A549 (cell line): ENCODE data around the gene PLIN5. TPM values are rescaled to one million over a fixed set of nuclear protein-coding genes. Genes with fewer than 3 reads are reported as not detected.

Source experiments
- ATAC-seq, 2 experiments: fragments of 200-7000 bp in 1 of 2; fragments of >200 bp in 1 of 2; cut with Nextera tagmentation in 1 of 2; cut with Tn5 transposase in 1 of 2; 3 replicates each; pipeline versions ENCODE4 v1.8.0 to v1.9.1; 2018 to 2020; ENCODE audit warnings: mild to moderate bottlenecking in 1 of 2, moderate library complexity in 1 of 2
- CTCF ChIA-PET: fragments of 300-600 bp; sonication (Branson Sonifier 250); formaldehyde crosslinking; extraction: SDS; loops from one replicate; lab custom pipeline; 2021; ENCODE audit warnings: antibody characterized with exemption, inconsistent platforms; lab: Yijun Ruan, JAX
- POLR2A ChIA-PET: fragments of 350-600 bp; formaldehyde crosslinking; extraction: SDS; loops from one replicate; lab custom pipeline; 2021; ENCODE audit warnings: antibody characterized with exemption, inconsistent platforms; lab: Yijun Ruan, JAX
- DNase-seq, 2 experiments: peaks; one replicate each; pipeline versions ENCODE4 v3.0.0 to v3.0.0-alpha.2; 2011 to 2016; ENCODE audit warnings: low read depth in 1 of 2, low spot score in 1 of 2
- FAIRE-seq: peaks from 2 replicates; lab custom pipeline; 2011; peaks lifted over from hg19 to GRCh38; lab: Jason Lieb, UNC
- H3K27ac ChIP-seq, 2 experiments: fragments of >200 bp; sonication (Bioruptor Twin); formaldehyde crosslinking; 3 replicates each; pipeline ENCODE4 v1.5.1; 2016 to 2017
- H3K4me1 ChIP-seq: fragments of >200 bp; sonication (Bioruptor Twin); formaldehyde crosslinking; 3 replicates; pipeline ENCODE4 v1.6.1; 2016
- H3K4me2 ChIP-seq: fragments of >200 bp; sonication (Bioruptor Twin); formaldehyde crosslinking; 3 replicates; pipeline ENCODE4 v1.6.1; 2016
- H3K4me3 ChIP-seq: fragments of >200 bp; sonication (Bioruptor Twin); formaldehyde crosslinking; 3 replicates; pipeline ENCODE4 v1.5.1; 2016
- H3K9me3 ChIP-seq: fragments of >200 bp; sonication (Bioruptor Twin); formaldehyde crosslinking; 3 replicates; pipeline ENCODE4 v1.6.1; 2016
- BHLHE40 ChIP-seq: IDR thresholded peaks from 2 replicates; pipeline ENCODE4 v1.6.1; 2012; ENCODE audit warnings: low read depth, low read length, inconsistent platforms
- CEBPB ChIP-seq, 2 experiments: fragments of >200 bp in 1 of 2; sonication (Bioruptor Twin) in 1 of 2; formaldehyde crosslinking in 1 of 2; IDR thresholded peaks; 2 replicates each; pipeline ENCODE4 v1.6.1; 2012 to 2016
- EHF ChIP-seq: fragments of 250-450 bp; sonication (Bioruptor Pico); IDR thresholded peaks from 2 replicates; pipeline ENCODE4 v1.5.0; 2020; ENCODE audit warnings: mild to moderate bottlenecking
- EP300 ChIP-seq, 2 experiments: fragments of >200 bp; sonication (Bioruptor Twin); formaldehyde crosslinking; IDR thresholded peaks; 2 replicates in 1 of 2; 3 replicates in 1 of 2; pipeline ENCODE4 v1.6.1; 2016 to 2017
- HOXA7 ChIP-seq: fragments of 250-450 bp; sonication (Bioruptor Pico); IDR thresholded peaks from 2 replicates; pipeline ENCODE4 v1.5.0; 2020; ENCODE audit warnings: mild to moderate bottlenecking, moderate library complexity
- HOXB5 ChIP-seq: fragments of 250-450 bp; sonication (Bioruptor Pico); IDR thresholded peaks from 2 replicates; pipeline ENCODE4 v1.5.0; 2020; ENCODE audit warnings: mild to moderate bottlenecking, moderate library complexity
- KDM1A ChIP-seq: fragments of 200-600 bp; sonication (generic); IDR thresholded peaks from 2 replicates; pipeline ENCODE4 v1.6.1; 2016; ENCODE audit warnings: low read depth, mild to moderate bottlenecking
- MAFK ChIP-seq: fragments of 450-650 bp; IDR thresholded peaks from 2 replicates; pipeline ENCODE4 v1.6.1; 2014; ENCODE audit not compliant: partially characterized antibody
- NFE2L2 ChIP-seq: fragments of 150-350 bp; conservative IDR thresholded peaks from 2 replicates; pipeline ENCODE4 v1.6.1; 2014; ENCODE audit warnings: low read length
- PHF8 ChIP-seq: fragments of 200-600 bp; sonication (generic); IDR thresholded peaks from 2 replicates; pipeline ENCODE4 v1.6.1; 2016; ENCODE audit warnings: low read depth, mild to moderate bottlenecking, antibody characterized with exemption, moderate library complexity, borderline replicate concordance
- POLR2A ChIP-seq: IDR thresholded peaks from 2 replicates; pipeline ENCODE4 v1.6.1; 2012; ENCODE audit warnings: mild to moderate bottlenecking, low read length
- RARB ChIP-seq: fragments of 250-450 bp; sonication (Bioruptor Pico); IDR thresholded peaks from 2 replicates; pipeline ENCODE4 v1.8.0; 2021; ENCODE audit warnings: mild to moderate bottlenecking, moderate library complexity
- ZFP36 ChIP-seq: fragments of 450-650 bp; IDR thresholded peaks from 2 replicates; pipeline ENCODE4 v1.6.1; 2014; ENCODE audit warnings: borderline replicate concordance; ENCODE audit not compliant: partially characterized antibody
- WGBS: methylation state at CpG from one replicate; pipeline ENCODE4 v1.1.6; 2017; ENCODE audit errors: missing lambda C conversion rate; 5-methylcytosine and 5-hydroxymethylcytosine counted together
- polyA plus RNA-seq, 4 experiments: library from polyadenylated mRNA; depleted of rRNA in 3 of 4; stranded (reverse); fragments of >200 nt; fragmentation: RNase III in 1 of 4; extraction: RNeasy Plus Mini Kit Qiagen cat#74134 plus additional on column Dnase treatment in 1 of 4; gene quantifications; 2 replicates in 3 of 4; 3 replicates in 1 of 4; pipeline ENCODE4 v1.2.3, GENCODE V29; 2011 to 2017
- TF ChIP-seq, protein P1 (sequence below): fragments of 450-650 bp; IDR thresholded peaks from 2 replicates; pipeline ENCODE4 v1.6.1; 2014; ENCODE audit warnings: antibody characterized with exemption
- TF ChIP-seq, protein P2 (sequence below): fragments of 250-450 bp; sonication (Bioruptor Pico); IDR thresholded peaks from 2 replicates; pipeline ENCODE4 v1.5.0; 2021; ENCODE audit warnings: mild to moderate bottlenecking, moderate library complexity, borderline replicate concordance
- TF ChIP-seq, protein P3 (sequence below): fragments of 250-450 bp; sonication (Bioruptor Pico); IDR thresholded peaks from 2 replicates; pipeline ENCODE4 v1.5.0; 2020; ENCODE audit warnings: low read depth, mild to moderate bottlenecking, moderate library complexity
- TF ChIP-seq, protein P4 (sequence below): IDR thresholded peaks from 2 replicates; pipeline ENCODE4 v1.6.1; 2012

Gene PLIN5
- polyA plus RNA-seq, 2 of the 4 experiments (the other 2 are of a cell fraction): 0.08 to 0.25 TPM

DNA sequence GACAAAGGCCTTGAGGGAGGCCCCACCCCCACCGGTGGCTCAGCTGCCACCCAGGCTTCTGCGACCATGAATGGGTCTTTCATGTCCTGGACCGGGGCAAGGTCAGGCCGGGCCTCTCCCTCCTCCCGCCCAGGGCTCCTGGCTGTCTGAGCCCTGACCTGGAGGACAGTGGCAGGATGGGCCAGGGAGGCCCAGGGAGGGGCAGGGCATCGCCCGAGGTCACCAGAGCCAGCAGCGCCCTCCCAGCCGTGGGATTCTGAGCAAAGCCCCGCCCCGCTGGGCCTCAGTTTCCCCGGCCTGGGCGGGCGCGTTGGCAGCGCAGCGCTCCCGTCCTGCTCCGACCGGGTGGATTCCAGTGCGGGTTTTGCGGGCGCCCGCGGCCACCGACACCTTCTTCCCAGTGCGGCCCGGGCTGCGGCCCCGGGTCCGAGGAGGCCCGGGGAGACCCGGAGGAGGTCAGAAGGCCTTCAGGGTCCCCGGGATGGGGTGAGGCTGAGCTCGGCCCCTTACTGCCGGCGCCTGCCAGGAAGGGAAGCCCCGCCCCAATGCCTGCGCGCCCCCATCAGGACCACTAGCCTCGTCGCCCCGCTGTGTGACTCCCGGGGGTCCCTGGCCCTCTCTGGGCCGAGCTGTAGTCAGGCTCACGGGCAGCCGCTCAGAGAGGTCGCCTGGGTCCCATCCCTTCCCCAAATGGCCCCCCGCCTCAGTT, 49.1 kb upstream of the PLIN5 start:
- Histone ChIP-seq H3K27ac (peak overlapping the region; percentile 77 to 95), H3K9me3 (no peaks in the 10 kb centered on the region), H3K4me3 (peak overlapping the region; percentile 64), H3K4me2 (peak overlapping the region; percentile 100), H3K4me1 (peaks cover 27% of the 10 kb centered on the region)
- DNase-seq: no peak
- no peak for FAIRE-seq
- peak; percentile 52 to 71; a peak in 5 of 6 replicates for ATAC-seq
- 2% methylated on average over 9 of the region's 49 CpGs for WGBS
- CTCF ChIA-PET: interaction anchor here (0.7 to 2.0 kb wide), 7 partner anchors 8 to 52 kb away, joined by 3 to 13 read pairs (median 5); no protein-coding TSS in a partner anchor
- TF ChIP-seq, protein P1, sequence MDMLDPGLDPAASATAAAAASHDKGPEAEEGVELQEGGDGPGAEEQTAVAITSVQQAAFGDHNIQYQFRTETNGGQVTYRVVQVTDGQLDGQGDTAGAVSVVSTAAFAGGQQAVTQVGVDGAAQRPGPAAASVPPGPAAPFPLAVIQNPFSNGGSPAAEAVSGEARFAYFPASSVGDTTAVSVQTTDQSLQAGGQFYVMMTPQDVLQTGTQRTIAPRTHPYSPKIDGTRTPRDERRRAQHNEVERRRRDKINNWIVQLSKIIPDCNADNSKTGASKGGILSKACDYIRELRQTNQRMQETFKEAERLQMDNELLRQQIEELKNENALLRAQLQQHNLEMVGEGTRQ: no peak
- TF ChIP-seq ZFP36: peak; percentile 56
- POLR2A ChIA-PET: no interaction called here

DNA sequence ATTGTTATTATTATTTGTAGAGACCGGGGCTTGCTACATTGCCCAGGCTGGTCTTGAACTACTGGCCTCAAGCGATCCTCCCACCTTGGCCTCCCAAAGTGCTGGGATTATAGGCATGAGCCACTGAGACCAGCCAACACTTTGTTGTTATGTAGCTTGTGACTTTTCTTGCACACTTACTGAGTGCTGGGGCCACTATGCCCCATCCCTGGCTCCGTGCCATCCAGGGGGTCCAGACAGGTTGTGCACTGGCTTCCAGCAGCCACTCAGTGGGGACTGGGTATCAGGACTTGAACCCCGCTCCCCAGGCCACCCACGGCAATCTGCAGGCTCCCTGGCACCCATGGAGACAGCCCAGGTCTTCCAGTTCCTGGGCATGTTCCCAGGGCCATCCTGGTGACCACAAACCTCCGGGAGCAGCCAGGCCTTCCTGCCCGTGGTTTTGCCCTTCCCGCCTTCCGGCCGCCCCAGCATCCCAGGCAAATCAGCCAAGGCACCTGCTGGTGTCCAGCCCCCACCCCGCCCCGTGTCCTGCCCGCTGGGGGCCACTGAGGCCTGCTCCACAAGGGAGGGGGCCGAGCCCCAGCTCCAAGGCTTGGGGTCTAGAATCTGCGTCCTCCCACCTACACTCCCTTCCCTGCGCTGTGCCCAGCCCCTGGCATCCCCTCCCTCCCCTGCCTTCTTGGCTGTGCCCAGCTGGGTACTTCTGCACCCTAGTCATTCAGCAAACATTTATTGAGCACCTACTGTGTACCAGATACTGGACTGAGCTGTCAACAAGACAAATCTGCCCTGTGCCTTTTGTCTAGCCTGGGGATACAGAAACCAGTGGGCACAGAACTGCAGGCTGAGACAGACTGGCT, 48.2 kb upstream of the PLIN5 start:
- Histone ChIP-seq H3K4me2 (peak overlapping the region; percentile 100; the same call in 2 of the 3 replicates), H3K4me3 (no peak overlapping the region), H3K4me1 (peaks cover 31% of the 10 kb centered on the region), H3K9me3 (no peaks in the 10 kb centered on the region), H3K27ac (peak overlapping the region in 1 of 2 experiments; percentile 95; a peak in 3 of 6 replicates)
- ATAC-seq: peak; percentile 21 to 51; a peak in 3 of 6 replicates
- ChIA-PET CTCF (interaction anchor here (1.0 to 1.5 kb wide), 2 partner anchors 16 to 53 kb away, joined by 4 to 5 read pairs; no protein-coding TSS in a partner anchor), POLR2A (no interaction called here)
- no peak for FAIRE-seq
- WGBS: 56% methylated on average over 13 of the region's 16 CpGs
- TF ChIP-seq HOXB5 (CRISPR knock-in tag) (no peak), EP300 (IDR thresholded peaks at IDR 0.05) (no peak), NFE2L2 (no peak), ZFP36 (no peak), MAFK (no peak), KDM1A (no peak), HOXA7 (CRISPR knock-in tag) (no peak), EHF (no peak), BHLHE40 (no peak)
- TF ChIP-seq, protein P2, sequence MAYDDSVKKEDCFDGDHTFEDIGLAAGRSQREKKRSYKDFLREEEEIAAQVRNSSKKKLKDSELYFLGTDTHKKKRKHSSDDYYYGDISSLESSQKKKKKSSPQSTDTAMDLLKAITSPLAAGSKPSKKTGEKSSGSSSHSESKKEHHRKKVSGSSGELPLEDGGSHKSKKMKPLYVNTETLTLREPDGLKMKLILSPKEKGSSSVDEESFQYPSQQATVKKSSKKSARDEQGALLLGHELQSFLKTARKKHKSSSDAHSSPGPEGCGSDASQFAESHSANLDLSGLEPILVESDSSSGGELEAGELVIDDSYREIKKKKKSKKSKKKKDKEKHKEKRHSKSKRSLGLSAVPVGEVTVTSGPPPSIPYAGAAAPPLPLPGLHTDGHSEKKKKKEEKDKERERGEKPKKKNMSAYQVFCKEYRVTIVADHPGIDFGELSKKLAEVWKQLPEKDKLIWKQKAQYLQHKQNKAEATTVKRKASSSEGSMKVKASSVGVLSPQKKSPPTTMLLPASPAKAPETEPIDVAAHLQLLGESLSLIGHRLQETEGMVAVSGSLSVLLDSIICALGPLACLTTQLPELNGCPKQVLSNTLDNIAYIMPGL (CRISPR knock-in tag): no peak
- TF ChIP-seq, protein P3, sequence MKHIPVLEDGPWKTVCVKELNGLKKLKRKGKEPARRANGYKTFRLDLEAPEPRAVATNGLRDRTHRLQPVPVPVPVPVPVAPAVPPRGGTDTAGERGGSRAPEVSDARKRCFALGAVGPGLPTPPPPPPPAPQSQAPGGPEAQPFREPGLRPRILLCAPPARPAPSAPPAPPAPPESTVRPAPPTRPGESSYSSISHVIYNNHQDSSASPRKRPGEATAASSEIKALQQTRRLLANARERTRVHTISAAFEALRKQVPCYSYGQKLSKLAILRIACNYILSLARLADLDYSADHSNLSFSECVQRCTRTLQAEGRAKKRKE: no peak
- DNase-seq: no peak

DNA sequence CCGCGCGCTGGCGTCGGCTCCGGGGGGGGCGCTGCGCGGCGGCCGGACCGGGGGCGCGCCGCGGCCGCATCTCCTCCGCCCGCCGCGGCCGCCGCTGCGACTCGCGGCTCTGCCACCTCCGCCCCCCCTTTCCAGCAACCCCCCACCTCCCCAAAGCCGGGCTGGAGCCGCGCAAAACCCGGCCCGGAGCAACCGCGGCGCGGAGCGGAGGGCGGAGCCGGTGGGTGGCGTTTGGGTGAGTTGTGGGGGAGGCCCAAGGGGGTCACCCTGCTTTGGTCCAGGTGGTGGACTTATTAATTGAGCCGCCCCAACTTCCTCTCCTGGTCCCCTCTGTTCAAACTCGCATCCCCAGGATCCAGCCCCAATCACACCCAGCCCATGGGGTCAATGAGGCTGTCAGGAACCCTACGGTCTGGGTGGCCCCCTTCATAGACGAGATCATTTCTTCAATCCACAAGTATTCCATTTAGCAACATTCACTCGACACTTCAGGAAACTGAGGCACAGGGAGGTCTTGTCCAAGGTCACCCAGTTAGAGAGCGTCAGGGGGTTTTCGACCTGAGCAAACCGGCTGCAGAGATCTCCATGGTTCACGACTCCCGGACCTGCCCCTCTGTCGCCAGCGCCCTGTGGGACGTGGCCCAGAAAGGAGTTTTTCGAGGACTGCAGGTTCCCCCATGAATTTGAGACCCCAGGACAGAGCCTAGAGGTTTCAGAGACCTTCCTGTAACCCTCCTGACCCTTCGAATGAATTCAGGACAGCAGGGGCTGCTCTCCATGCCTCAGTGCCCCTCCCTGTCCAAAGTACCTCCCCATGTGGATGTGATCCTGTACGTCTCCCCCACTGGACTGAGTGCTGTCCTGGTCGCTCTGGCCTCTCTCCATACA, 46.9 kb upstream of the PLIN5 start:
- DNase-seq (no peak), FAIRE-seq (no peak), ATAC-seq (no peak)
- Histone ChIP-seq H3K9me3 (no peaks in the 10 kb centered on the region), H3K4me2 (peak overlapping the region; percentile 95), H3K4me1 (peaks cover 31% of the 10 kb centered on the region), H3K27ac (peak overlapping the region; percentile 79 to 98; a peak in 5 of 6 replicates), H3K4me3 (peak overlapping the region; percentile 75)
- TF ChIP-seq, protein P4, sequence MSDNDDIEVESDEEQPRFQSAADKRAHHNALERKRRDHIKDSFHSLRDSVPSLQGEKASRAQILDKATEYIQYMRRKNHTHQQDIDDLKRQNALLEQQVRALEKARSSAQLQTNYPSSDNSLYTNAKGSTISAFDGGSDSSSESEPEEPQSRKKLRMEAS: peak; percentile 32; the same call in 1 of the 2 replicates
- TF ChIP-seq CEBPB (IDR thresholded peaks at IDR 0.05) (no peak), RARB (no peak), POLR2A (no peak), PHF8 (no peak)
- CTCF ChIA-PET: interaction anchor here (0.7 kb wide), 1 partner anchor 23 kb away, joined by 3 read pairs; the partner anchor contains the start of gene SEMA6B
- POLR2A ChIA-PET: no interaction called here
- WGBS: 34% methylated on average over 15 of the region's 57 CpGs
